ENCODE data around the gene MYO5C. TPM values are rescaled to one million over a fixed set of nuclear protein-coding genes. Genes with fewer than 3 reads are reported as not detected.
A peak's percentile ranks its signal among the peaks of the same experiment; 100 is the strongest.

MYO5C gene
- total RNA-seq, 1 experiment from 2014 or later: 0.11 TPM

DNA sequence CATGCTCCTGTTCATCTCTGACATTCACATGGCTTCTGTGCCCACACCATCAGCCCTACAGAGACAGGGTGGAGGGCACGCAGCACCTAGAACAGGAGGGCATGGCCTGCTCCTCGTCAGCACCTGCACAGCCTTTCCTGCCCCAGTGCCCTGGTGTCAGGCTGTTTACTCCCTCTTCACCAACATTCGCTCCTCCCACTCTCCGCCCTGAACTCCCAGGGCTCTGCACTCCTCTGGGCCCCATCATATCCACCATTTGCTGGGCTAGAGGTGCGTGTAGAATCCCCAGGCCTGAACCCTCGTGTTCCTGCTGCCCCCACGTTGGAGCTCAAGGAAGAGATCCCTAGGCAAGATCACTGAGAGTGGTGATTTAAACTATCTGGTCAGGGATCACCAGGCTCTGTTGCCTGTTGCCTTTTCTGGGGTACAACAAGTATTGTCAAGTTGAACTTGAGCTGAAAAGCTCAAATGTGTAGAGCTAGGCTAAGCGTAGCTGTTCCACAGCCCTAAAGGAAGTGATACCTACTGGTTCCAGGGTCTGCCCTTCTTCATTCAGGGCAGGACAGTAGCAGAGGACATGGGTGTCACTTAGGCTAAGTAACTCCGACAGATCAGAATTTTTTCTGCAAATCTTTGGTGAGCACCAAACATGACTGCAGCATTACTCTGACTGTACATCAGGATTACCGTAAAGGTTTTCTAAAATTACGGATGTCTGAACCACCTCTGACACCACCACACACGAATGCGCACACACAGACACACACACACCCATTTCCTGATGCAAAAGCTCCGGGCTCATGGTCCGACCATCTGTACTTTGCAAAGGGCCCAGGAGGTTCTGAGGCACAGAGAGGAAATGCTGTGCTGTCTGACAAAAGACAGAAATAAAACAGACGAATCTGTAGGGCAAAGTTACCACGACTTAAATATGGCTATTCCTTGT is 60.7 kb downstream of the MYO5C start:
- in situ Hi-C loops (cut with HindIII; ENCODE audit: low pct_unique_long_range_greater_than_20kb, low sequenced_read_pairs): no loop called here
- DNase-seq (ENCODE audit: low read depth, low spot score): no peak

DNA sequence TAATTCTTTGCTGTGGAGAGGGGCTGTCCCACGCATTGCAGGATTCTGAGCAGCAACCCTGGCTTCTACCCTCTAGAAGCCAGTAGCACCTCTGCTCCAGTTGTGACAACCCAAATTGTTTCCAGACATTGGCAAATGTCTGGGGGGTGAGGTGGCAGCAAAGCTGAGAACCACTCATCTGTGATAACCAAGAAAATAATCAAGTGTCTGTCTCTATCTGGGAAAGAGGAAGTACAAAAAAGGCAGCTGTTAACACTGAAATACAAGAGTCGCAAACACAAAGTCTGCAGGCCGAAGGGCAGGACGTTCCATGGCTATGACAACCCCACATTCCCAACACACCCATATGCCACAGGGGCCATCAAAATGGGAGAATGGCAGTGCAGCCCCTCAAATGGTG is 62.2 kb downstream of the MYO5C start:
- in situ Hi-C loops (cut with HindIII; ENCODE audit: low pct_unique_long_range_greater_than_20kb, low sequenced_read_pairs): no loop called here
- no peak for DNase-seq (ENCODE audit: low read depth, low spot score)

DNA sequence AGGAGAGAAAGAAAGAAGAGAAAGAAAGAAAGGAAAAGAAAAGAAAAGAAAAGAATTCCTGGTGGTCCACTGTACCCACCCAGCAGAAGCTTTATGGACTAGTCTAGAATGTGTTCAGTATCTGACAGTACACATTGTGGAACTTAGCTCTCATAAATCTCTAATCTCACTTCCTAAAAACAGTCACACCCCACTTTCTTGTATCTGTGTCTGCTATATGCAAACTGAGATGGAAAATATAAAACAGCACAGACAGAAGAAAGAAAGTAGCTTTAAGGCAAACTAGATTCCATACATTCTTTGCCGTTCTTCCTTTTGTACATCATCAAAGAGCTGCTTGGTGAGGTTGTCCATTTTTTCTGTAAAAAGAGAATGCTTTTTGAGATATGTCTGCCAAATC is 63.3 kb downstream of the MYO5C start:
- in situ Hi-C loops (cut with HindIII; ENCODE audit: low pct_unique_long_range_greater_than_20kb, low sequenced_read_pairs): no loop called here

DNA sequence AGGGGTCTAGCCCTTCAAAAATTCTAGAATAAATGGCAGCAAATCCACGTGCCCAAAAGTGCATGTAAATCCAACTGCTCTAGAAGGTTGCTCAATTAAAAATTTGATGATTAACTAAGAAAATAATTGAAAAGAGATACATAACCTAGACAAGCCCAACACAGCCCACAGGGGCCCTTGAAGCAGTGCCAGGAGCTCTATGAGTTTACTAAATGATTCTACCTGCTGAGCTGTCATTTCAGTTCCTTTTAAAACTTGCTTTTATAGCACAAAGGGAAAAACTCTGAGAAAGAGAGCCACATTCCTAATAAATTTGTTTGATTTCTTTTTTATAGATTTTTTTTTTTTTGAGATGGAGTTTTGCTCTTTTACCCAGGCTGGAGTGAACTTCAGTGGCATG is 65.5 kb downstream of the MYO5C start:
- in situ Hi-C loops (cut with HindIII; ENCODE audit: low pct_unique_long_range_greater_than_20kb, low sequenced_read_pairs): no loop called here
- DNase-seq (ENCODE audit: low read depth, low spot score): no peak

More for the DNA sequence above, 63.3 kb downstream of the MYO5C start:
- DNase-seq (ENCODE audit: low read depth, low spot score): peak; percentile 46

DNA sequence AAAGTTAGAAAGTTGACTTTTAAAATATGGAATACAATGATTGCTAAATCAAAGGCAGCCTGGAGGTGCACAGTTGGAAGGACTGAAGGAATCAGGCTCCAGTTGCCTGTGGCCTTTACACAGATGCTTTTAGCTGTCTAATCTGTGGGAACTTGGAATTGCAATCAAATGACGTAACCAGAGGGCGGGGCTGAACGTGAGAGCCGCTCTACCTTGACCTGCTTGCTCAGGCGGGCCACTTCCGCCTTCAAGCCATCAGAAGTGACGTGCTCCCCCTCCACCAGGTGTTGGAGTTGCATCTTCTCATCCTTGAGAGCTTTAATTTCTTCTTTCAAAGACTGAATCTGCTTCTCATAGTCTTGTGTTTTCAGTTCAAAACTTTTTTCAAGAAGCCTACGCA is 66.7 kb downstream of the MYO5C start:
- in situ Hi-C loops (cut with HindIII; ENCODE audit: low pct_unique_long_range_greater_than_20kb, low sequenced_read_pairs): no loop called here
- no peak for DNase-seq (ENCODE audit: low read depth, low spot score)

DNA sequence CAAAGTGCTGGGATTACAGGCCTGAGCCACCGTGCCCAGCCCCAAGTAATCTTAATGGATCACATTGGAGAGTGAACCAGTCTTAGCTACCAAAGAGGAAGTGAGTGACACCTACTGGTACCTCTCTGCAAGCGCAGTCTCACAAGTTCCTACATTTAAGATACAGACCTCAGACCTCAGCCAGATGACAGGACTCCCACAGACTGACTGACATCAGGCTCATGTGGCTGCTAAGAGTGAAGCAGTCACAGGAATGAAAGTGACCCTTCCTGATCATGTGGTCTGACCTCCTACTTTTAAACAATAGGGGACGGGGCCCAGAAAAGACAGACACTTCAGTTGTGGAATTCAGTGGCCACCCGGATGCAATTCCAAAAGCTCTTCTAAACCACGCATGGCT is 68.1 kb downstream of the MYO5C start:
- in situ Hi-C loops (cut with HindIII; ENCODE audit: low pct_unique_long_range_greater_than_20kb, low sequenced_read_pairs): no loop called here
- peak; percentile 94 for DNase-seq (ENCODE audit: low read depth, low spot score)

DNA sequence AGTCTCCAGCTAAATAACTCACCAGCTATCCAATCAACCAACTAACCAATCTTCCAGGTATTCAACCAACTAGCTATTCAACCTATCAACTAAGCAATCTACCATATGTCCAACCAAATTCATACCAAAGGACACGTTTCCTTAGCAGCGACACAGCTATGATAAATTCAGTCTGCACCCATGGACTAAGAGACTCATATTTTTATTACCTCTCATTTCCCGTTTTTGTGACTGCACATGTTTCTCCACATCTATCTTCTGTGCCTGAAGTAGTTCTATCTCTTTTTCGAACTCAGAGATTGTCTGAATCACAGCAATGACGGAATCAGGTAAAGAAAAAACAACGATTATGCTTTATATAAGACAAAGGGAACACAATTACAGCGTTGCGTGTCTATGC is 70.4 kb downstream of the MYO5C start:
- in situ Hi-C loops (cut with HindIII; ENCODE audit: low pct_unique_long_range_greater_than_20kb, low sequenced_read_pairs): no loop called here
- DNase-seq (ENCODE audit: low read depth, low spot score): no peak

DNA sequence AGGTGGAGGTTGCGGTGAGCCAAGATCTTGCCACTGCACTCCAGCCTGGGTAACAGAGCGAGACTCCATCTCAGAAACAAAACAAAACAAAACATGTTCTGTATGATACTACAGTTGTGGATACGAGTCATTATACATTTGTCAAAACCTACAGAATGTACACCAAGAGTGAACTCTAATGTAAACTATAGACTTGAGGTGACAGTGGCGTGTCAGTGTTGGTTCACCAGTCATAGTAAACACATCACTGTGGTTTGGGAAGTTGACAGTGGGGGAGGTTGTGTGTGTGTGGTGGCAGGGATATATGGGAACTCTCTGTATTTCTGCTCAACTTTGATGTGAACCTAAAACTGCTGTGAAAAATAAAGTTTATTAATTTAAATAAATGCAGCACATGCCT is 71.4 kb downstream of the MYO5C start:
- DNase-seq (ENCODE audit: low read depth, low spot score): no peak
- in situ Hi-C loops (cut with HindIII; ENCODE audit: low pct_unique_long_range_greater_than_20kb, low sequenced_read_pairs): no loop called here

DNA sequence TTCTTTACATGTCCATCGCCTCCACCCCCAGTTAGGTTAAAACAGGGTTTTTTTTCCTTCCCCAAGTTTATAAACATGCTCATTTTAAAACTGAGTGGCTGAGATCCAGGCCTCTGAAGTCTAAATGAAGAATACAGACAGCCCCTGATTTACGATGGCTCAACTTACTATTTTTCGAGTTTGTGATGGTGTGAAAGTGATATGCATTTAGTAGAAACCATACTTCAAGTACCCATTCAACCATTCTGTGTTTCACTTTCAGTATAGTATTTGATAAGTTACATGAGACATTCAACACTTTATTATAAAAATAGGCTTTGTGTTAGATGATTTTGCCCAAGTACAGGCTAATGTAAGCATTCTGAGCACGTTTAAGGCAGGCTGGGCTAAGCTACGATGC is 73.9 kb downstream of the MYO5C start:
- no peak for DNase-seq (ENCODE audit: low read depth, low spot score)
- in situ Hi-C loops (cut with HindIII; ENCODE audit: low pct_unique_long_range_greater_than_20kb, low sequenced_read_pairs): no loop called here

DNA sequence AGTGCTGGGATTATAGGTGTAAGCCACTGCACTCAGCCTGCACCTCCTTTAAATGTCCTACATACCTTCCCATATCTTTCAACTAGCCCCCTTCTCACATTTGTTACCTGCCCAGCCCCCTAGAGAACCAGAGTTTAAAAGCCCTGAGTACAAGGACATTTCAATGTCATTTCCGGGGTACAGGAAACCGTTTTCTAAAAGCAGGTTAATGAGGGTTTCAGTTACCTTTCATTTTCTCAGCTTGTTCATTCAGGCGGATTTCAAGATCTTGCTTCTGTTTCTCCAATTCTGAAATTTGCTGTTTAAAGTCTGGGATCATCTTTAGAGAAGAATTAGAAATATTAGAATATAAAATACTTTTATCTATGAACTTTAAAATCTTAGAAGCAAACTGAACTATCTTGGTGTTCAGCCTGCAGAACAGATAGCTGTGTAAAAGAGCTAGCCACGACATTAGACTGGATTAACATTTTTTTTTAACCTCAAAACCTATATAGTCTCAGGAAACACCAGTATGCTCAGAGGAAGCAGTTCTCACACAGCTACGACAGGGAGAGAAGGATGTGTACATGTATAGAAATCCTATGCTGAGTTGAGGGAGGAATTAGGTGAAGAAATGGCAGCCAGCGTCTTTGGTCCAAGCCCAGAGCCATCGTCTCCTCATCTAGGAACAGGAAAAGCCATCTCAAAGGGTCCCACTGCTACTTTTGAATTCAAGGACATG is 74.5 kb downstream of the MYO5C start:
- DNase-seq (ENCODE audit: low read depth, low spot score): no peak
- in situ Hi-C loops (cut with HindIII; ENCODE audit: low pct_unique_long_range_greater_than_20kb, low sequenced_read_pairs): no loop called here

DNA sequence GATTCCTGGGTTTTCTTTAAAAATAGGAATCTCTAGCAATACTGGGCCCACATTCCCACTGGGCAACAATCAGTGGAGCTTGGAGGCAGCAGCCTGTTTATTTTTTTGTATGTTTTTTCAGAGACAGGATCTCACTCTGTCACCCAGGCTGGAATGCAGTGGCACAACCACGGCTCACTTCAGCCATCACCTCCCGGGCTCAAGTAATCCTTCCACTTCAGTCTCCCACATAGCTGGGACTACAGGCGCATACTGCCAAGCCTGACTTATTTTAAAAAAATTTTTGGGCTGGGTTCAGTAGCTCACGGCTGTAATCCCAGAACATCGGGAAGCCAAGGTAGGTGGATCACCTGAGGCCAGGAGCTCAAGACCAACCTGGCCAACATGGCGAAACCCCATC is 75.4 kb downstream of the MYO5C start:
- no peak for DNase-seq (ENCODE audit: low read depth, low spot score)
- in situ Hi-C loops (cut with HindIII; ENCODE audit: low pct_unique_long_range_greater_than_20kb, low sequenced_read_pairs): no loop called here

DNA sequence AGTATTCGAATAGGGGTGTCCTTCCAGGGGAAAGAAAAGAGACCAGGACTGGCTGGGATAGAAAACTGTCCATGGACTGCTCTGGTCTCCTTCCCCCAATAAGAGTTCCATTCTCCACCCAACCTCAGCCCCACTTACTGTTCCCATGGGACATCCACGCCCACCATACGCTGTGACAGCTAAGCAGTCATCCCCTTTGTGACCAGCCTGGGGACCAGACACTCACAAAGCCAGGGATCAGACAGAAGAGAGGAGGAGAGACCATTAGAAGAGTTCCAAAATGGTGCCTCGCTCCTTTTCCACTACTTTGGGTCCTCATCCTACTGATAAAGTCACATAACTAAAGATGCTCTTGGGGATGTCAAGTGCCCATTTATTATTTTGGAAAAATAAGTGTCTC is 76.8 kb downstream of the MYO5C start:
- DNase-seq (ENCODE audit: low read depth, low spot score): no peak
- in situ Hi-C loops (cut with HindIII; ENCODE audit: low pct_unique_long_range_greater_than_20kb, low sequenced_read_pairs): no loop called here

DNA sequence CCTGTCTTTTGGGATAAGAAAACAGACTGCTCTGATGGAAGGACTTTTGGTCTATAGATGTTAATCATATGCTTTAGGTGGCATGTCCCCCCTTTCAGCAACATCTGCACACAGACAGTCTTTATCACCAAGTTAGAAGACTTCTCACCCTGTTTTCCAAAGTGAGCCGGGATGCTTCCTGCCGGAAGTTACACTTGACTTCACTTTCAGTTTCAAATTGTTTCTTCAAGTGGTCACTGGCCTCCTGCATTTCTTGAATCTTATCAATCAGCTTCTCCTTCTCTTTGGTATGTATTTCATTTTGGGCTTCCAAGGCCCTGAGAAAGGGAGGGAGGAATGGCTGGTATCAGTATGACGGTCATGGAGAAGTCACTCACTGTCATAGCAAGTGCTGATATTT is 77.2 kb downstream of the MYO5C start:
- in situ Hi-C loops (cut with HindIII; ENCODE audit: low pct_unique_long_range_greater_than_20kb, low sequenced_read_pairs): no loop called here
- no peak for DNase-seq (ENCODE audit: low read depth, low spot score)

DNA sequence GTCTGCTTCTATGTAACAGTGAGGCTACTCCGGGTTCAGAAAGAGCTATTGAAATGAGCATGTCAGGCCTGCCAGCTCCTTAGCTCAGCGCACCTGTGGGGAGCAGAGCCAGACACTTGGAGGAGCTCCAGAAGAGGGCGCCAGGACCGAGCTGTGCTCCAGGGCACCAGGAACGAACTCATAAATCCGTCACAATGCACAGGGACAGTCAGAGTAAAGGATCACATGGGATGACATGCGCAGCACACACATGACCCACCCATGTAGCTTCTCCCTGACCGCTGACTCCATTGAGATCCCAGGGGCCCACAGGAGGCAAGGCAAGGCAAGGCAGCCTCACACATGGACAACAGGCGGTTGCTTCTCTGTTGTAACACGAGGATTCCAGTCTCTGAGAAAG is 78.4 kb downstream of the MYO5C start:
- in situ Hi-C loops (cut with HindIII; ENCODE audit: low pct_unique_long_range_greater_than_20kb, low sequenced_read_pairs): no loop called here
- DNase-seq (ENCODE audit: low read depth, low spot score): no peak

DNA sequence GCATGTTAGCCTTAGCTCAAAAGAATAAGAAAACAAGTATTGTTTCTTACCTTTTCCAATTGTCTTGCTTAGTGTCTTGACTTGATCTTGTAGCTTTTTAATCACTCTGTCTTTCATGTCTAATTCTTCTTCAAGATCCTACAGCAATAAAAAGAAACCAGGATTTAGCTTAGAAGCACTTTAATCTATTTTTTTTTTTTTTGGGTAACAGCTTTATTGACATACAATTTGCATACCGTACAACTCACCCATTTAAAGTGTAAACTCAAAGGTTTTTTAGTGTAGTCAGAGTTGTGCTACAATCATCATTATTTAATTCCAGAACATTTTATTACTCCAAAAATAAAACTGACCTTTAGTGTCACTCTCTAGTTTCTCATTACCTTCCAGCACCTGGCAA is 81.1 kb downstream of the MYO5C start:
- DNase-seq (ENCODE audit: low read depth, low spot score): no peak
- in situ Hi-C loops (cut with HindIII; ENCODE audit: low pct_unique_long_range_greater_than_20kb, low sequenced_read_pairs): no loop called here

DNA sequence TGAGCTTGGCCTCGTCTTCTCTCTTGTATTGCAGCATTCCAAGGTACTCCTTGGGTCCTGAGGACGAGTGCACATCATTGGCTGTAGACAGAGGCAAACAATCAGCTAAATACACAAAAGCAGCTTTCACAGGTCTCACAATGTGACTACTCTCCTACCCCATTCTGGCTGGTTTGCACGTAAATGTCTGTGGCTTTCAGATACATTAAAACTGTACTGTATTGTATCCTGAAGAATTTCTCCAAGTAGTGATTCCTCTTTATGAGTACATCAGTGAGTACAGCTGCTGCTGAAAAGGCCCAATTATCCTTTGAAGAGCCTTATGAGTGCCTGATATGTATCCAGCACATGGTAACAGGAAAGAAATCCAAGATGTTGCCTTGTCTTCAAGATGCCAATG is 82.4 kb downstream of the MYO5C start:
- in situ Hi-C loops (cut with HindIII; ENCODE audit: low pct_unique_long_range_greater_than_20kb, low sequenced_read_pairs): no loop called here
- DNase-seq (ENCODE audit: low read depth, low spot score): peak; percentile 94

DNA sequence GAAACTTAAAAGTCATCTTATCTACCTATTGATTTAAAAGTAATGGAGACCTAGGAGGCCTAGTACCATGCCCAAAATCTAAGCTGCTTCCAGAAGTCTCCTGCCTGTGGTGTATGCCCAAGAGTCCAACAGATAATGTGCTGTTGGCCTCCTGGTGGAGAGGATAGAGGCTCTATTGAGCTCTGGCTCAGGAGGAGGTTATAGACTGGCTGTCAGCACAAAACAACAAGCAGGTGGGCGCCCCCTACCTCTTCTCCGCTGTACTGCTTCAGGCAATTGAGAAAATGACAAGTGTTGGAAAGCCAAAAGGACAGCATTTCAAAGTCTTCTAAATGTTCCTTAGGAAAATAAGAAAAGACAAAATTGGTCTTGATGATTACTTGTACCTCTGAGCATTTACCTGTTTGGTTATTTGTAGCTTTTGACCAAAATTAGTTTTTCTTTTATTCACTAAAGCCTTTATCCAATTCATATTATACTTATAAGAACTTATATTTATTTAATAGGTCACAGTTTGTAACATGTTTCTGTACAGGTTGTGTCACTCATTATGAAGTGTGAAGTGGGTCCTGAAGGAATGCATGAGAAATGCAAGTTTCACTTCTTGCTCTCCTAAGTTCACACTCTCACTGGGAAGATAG is 87.2 kb downstream of the MYO5C start:
- peak; percentile 91 for DNase-seq (ENCODE audit: low read depth, low spot score)

DNA sequence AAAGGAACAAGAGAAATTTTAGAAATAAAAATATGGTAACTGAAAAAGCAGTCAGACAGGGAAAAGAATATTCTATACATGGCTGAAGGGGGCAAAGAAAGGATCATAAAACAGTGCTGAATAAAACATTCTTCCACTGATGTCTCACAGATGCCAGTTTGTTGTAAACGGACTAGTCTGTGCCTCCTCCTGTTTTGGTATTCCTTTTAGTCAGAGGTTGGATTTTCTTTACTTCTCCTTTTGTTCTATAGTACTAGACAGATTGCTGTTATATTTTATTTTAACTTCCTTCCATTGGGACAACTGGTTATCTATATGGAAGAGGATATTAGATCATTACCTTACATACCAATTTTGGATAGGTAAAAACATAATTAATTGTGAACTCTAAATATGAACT is 88.4 kb downstream of the MYO5C start:
- DNase-seq (ENCODE audit: low read depth, low spot score): no peak
- in situ Hi-C loops (cut with HindIII; ENCODE audit: low pct_unique_long_range_greater_than_20kb, low sequenced_read_pairs): no loop called here

More for the DNA sequence above, 87.2 kb downstream of the MYO5C start:
- in situ Hi-C loops (cut with HindIII; ENCODE audit: low pct_unique_long_range_greater_than_20kb, low sequenced_read_pairs): no loop called here
